Eye (tissue), 1 donor: ENCODE data around the gene ADM5.

ENCODE experiments used
- DNase-seq: peaks from one replicate; pipeline ENCODE4 v3.0.0-alpha.2; 2015

Gene ADM5

GRCh38 chr19:49658566-49659442 lies 30.6 kb upstream of the ADM5 start:
- no peak for DNase-seq

GRCh38 chr19:49660338-49660961 lies 28.9 kb upstream of the ADM5 start:
- no peak for DNase-seq

GRCh38 chr19:49662011-49662410 lies 27.4 kb upstream of the ADM5 start:
- no peak for DNase-seq

GRCh38 chr19:49663224-49663623 lies 26.2 kb upstream of the ADM5 start:
- no peak for DNase-seq

- DNase-seq: peak; percentile 91
These were observed 25.0 kb upstream of the ADM5 start for GRCh38 chr19:49664171-49665035.

- DNase-seq: peak; percentile 51
These were observed 24.4 kb upstream of the ADM5 start for GRCh38 chr19:49665036-49665350.

- peak; percentile 99 for DNase-seq
These were observed 23.9 kb upstream of the ADM5 start, which contains the start of the genes BCL2L12 and IRF3 for GRCh38 chr19:49665351-49666119. Gene BCL2L12, plus strand, starts transcription at chr19:49665933. Its CDS starts 760 bp downstream, at chr19:49666693. Gene IRF3, minus strand, starts transcription at chr19:49665857. Its CDS starts 1,019 bp downstream, at chr19:49664838.

- DNase-seq: no peak
These were observed 23.3 kb upstream of the ADM5 start for GRCh38 chr19:49666120-49666444.

- no peak for DNase-seq
These were observed 21.9 kb upstream of the ADM5 start for GRCh38 chr19:49667473-49667872.

- DNase-seq: no peak
These were observed 19.9 kb upstream of the ADM5 start for GRCh38 chr19:49669516-49669915.

GRCh38 chr19:49672131-49672919 lies 17.1 kb upstream of the ADM5 start:
- peak; percentile 86 for DNase-seq

GRCh38 chr19:49676136-49676783 lies 13.1 kb upstream of the ADM5 start:
- DNase-seq: no peak

- peak; percentile 100 for DNase-seq
These were observed 12.6 kb upstream of the ADM5 start for GRCh38 chr19:49676784-49677230.

- no peak for DNase-seq
These were observed 12.0 kb upstream of the ADM5 start, which contains the start of gene PRMT1 for GRCh38 chr19:49677231-49677900. Gene PRMT1, plus strand, starts transcription at chr19:49677271. Its CDS starts 10 bp downstream, at chr19:49677281.

- DNase-seq: peak; percentile 97
These were observed 11.3 kb upstream of the ADM5 start for GRCh38 chr19:49677901-49678674.

- no peak for DNase-seq
These were observed 10.2 kb upstream of the ADM5 start for GRCh38 chr19:49678985-49679770.

GRCh38 chr19:49679771-49680413 lies 9.5 kb upstream of the ADM5 start:
- no peak for DNase-seq
